Measurements from ENCODE around the gene FER1L5. TPM values are rescaled to one million over a fixed set of nuclear protein-coding genes. Genes with fewer than 3 reads are reported as not detected.

Gene FER1L5
- polyA plus RNA-seq, 1 of the 3 experiments (the other 2 are of a cell fraction), result 0.02 TPM

GRCh38 chr2:96754317-96754716 lies 111.8 kb downstream of the FER1L5 start (continued):
- no peak for TF ChIP-seq SIN3A (IDR thresholded peaks at IDR 0.05; ENCODE audit: borderline replicate concordance, low read depth, low read length)
- TF ChIP-seq ELF1 (IDR thresholded peaks at IDR 0.05), result no peak
- TF ChIP-seq MEF2A (IDR thresholded peaks at IDR 0.05; ENCODE audit: borderline replicate concordance, low read depth), result no peak
- TF ChIP-seq RFX5 (IDR thresholded peaks at IDR 0.05; ENCODE audit: low read length), result no peak
- no peak for TF ChIP-seq CTCF (IDR thresholded peaks at IDR 0.05)
- no peak for TF ChIP-seq TEAD4 (IDR thresholded peaks at IDR 0.05; ENCODE audit: borderline replicate concordance, insufficient read depth)

Other genes starting within 250 kb of the FER1L5 start
- 0.05 and 0.08 TPM in 2 replicates for gene NEURL3, start 137.4 kb upstream of the FER1L5 start, polyA plus RNA-seq (2012; rRNA removed)
- gene ARID5A, start 106.0 kb upstream of the FER1L5 start, polyA plus RNA-seq (2012; rRNA removed), result 3.3 TPM in 2 replicates
- 10.1 and 10.7 TPM in 2 replicates for gene KANSL3, start 4.5 kb upstream of the FER1L5 start, polyA plus RNA-seq (2012; rRNA removed)
- gene LMAN2L, start 97.3 kb downstream of the FER1L5 start, polyA plus RNA-seq (2012; rRNA removed), result 17.7 and 21.9 TPM in 2 replicates
- gene CNNM4, start 118.1 kb downstream of the FER1L5 start, polyA plus RNA-seq (2012; rRNA removed), result 5.5 TPM in 2 replicates
- gene CNNM3, start 173.5 kb downstream of the FER1L5 start, polyA plus RNA-seq (2012; rRNA removed), result 9.3 and 14.7 TPM in 2 replicates
- gene ANKRD23, start 201.3 kb downstream of the FER1L5 start, polyA plus RNA-seq (2012; rRNA removed), result 3.1 and 3.8 TPM in 2 replicates
- gene ANKRD39, start 215.3 kb downstream of the FER1L5 start, polyA plus RNA-seq (2012; rRNA removed), result 11.8 and 13.4 TPM in 2 replicates
- 34.8 and 40.9 TPM in 2 replicates for gene SEMA4C, start 227.3 kb downstream of the FER1L5 start, polyA plus RNA-seq (2012; rRNA removed)